GM21390 (cell line): Measurements from ENCODE around the gene GNAQ.
"Not testable (repeated sequence)": the region's sequence is repeated elsewhere in the genome, so short reads cannot be mapped to it uniquely, and the experiment has no call there.

Experiments used
- ATAC-seq: cut with Tn5 transposase; IDR thresholded peaks from one replicate; pipeline ENCODE4 v1.9.1; 2021; ENCODE audit not compliant: unreplicated experiment

Gene GNAQ

GRCh38 chr9:77710965-77711648 is 320.5 kb downstream of the GNAQ start:
- ATAC-seq: no peak

GRCh38 chr9:77710316-77710715 is 321.3 kb downstream of the GNAQ start:
- no peak for ATAC-seq

GRCh38 chr9:77708064-77708815 is 323.4 kb downstream of the GNAQ start:
- ATAC-seq: no peak

- ATAC-seq: no peak
Observed at GRCh38 chr9:77707383-77708063, 324.1 kb downstream of the GNAQ start.

DNA sequence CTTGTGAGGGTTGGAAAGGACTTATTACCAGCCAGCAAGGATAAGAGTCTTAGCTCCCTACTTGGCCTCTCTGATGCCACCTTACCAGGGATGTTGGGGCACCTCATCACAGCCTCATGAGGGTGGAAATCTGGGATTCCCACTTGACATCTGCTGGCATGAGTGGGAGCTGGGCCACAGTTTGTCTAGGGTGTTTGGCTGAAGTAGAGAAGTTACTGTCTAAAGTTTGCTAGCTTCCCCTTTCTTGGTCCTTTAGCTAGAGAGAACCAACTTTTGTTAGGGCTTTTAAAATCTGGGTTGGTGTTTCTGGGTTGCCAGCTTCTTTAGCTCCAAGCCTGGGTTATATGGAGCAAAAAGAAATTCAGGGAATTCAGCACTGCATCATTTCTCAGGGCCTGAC is 326.0 kb downstream of the GNAQ start:
- no peak for ATAC-seq

GRCh38 chr9:77702521-77703390 is 328.9 kb downstream of the GNAQ start:
- not testable (repeated sequence) for ATAC-seq

- ATAC-seq: no peak
Observed at GRCh38 chr9:77697238-77697984, 334.2 kb downstream of the GNAQ start.

GRCh38 chr9:77690723-77691122 is 340.9 kb downstream of the GNAQ start:
- not testable (repeated sequence) for ATAC-seq

GRCh38 chr9:77690119-77690518 is 341.5 kb downstream of the GNAQ start:
- ATAC-seq: not testable (repeated sequence)

DNA sequence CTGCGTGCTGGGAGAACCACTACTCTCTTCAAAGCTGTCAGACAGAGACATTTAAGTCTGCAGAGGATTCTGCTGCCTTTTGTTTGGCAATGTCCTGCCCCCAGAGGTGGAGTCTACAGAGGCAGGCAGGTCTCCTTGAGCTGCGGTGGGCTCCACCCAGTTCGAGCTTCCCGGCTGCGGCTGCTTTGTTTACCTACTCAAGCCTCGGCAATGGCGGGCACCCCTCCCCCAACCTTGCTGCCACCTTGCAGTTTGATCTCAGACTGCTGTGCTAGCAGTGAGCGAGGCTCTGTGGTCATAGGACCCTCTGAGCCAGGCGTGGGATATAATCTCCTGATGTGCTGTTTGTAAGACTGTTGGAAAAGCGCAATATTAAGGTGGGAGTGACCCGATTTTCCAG is 343.9 kb downstream of the GNAQ start:
- ATAC-seq: not testable (repeated sequence)

DNA sequence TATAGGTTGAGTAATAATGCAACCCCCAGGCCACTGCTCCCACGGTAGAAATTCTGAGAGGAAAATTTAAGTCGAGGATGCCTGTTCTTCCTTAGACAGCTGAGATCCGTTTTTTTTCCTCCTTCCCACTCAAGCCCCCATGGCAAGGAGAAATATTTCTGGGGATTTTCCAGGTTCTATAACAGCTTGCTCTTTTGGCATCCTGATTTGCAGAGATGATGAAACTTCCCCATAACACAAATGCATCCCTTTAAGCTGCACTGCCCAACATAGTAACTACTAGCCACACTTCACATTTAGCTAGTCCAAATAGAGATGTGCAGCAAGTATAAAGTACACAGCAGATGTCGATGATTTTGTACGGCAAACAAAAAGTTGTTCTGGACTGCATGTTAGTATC is 351.0 kb downstream of the GNAQ start:
- ATAC-seq: no peak

- no peak for ATAC-seq
Observed at GRCh38 chr9:77679661-77680368, 351.8 kb downstream of the GNAQ start.

- no peak for ATAC-seq
Observed at GRCh38 chr9:77679088-77679487, 352.5 kb downstream of the GNAQ start.

- no peak for ATAC-seq
Observed at GRCh38 chr9:77677957-77678535, 353.6 kb downstream of the GNAQ start.

- no peak for ATAC-seq
Observed at GRCh38 chr9:77677397-77677796, 354.2 kb downstream of the GNAQ start.

GRCh38 chr9:77673941-77674791 is 357.4 kb downstream of the GNAQ start:
- no peak for ATAC-seq

- ATAC-seq: no peak
Observed at GRCh38 chr9:77672183-77672582, 359.4 kb downstream of the GNAQ start.

DNA sequence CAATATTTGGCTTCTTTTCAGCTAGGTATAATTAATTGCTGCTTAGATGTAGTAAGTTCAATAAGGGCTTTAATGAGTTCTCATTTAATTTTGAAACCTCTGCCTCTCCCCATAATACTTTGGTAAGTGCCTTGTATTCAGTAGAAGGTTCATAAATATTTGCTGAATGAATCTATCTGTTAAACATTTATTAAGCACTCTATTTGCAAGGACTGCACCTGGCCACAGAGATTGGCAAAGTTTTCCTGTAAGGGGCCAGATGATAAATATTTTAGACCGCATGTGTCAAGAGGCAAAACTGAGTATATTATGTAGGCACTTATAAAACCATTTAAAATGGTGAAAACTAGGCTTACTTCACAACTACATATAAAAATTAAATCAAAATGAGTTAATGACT is 364.5 kb downstream of the GNAQ start:
- ATAC-seq: no peak
